Endodermal cell (in vitro differentiated cells): Measurements from ENCODE around the gene ABCA4. TPM values are rescaled to one million over a fixed set of nuclear protein-coding genes. Genes with fewer than 3 reads are reported as not detected.

Experiments
- DNase-seq: peaks from one replicate; pipeline ENCODE4 v3.0.0-alpha.2; 2017
- H3K27ac ChIP-seq: 2 replicates; pipeline ENCODE4 v1.5.1; 2013; ENCODE audit warnings: mild to moderate bottlenecking, low read depth, low read length, moderate library complexity
- H3K27me3 ChIP-seq: 2 replicates; pipeline ENCODE4 v1.6.1; 2013; ENCODE audit warnings: mild to moderate bottlenecking, low read length, moderate library complexity; ENCODE audit not compliant: insufficient read depth, control insufficient read depth, poor library complexity, severe bottlenecking
- H3K36me3 ChIP-seq: 2 replicates; pipeline ENCODE4 v1.7.0; 2013; ENCODE audit warnings: mild to moderate bottlenecking, low read length, moderate library complexity; ENCODE audit not compliant: control insufficient read depth, insufficient read depth
- H3K4me1 ChIP-seq: one replicate; pipeline ENCODE4 v1.7.0; 2013; ENCODE audit warnings: low read length; ENCODE audit not compliant: control insufficient read depth, insufficient read depth
- H3K4me3 ChIP-seq: 2 replicates; pipeline ENCODE4 v1.5.1; 2013; ENCODE audit warnings: mild to moderate bottlenecking, low read length, moderate library complexity
- H3K9ac ChIP-seq: 2 replicates; pipeline ENCODE4 v1.6.1; 2013; ENCODE audit warnings: mild to moderate bottlenecking, low read length, moderate library complexity; ENCODE audit not compliant: poor library complexity, severe bottlenecking; ENCODE audit errors: extremely low read depth
- H3K9me3 ChIP-seq: 2 replicates; pipeline ENCODE4 v1.6.1; 2013; ENCODE audit warnings: mild to moderate bottlenecking, low read length, moderate library complexity; ENCODE audit not compliant: control insufficient read depth
- H3K27ac Mint-ChIP-seq: 2 replicates; pipeline ENCODE4 v1.8.0; 2020; ENCODE audit warnings: mixed read lengths
- H3K27me3 Mint-ChIP-seq: 2 replicates; pipeline ENCODE4 v1.8.0; 2021; ENCODE audit warnings: mild to moderate bottlenecking, mixed read lengths; ENCODE audit not compliant: insufficient read depth
- H3K36me3 Mint-ChIP-seq: 2 replicates; pipeline ENCODE4 v1.8.0; 2020; ENCODE audit warnings: low read depth, mixed read lengths
- H3K4me1 Mint-ChIP-seq: 2 replicates; pipeline ENCODE4 v1.8.0; 2020; ENCODE audit warnings: mixed read lengths
- H3K4me3 Mint-ChIP-seq: 2 replicates; pipeline ENCODE4 v1.8.0; 2020; ENCODE audit warnings: mild to moderate bottlenecking, moderate library complexity, mixed read lengths
- H3K9me3 Mint-ChIP-seq: 2 replicates; pipeline ENCODE4 v1.8.0; 2020; ENCODE audit warnings: mild to moderate bottlenecking, mixed read lengths
- CTCF ChIP-seq: fragments of 200-600 bp; sonication (generic); conservative IDR thresholded peaks from 2 replicates; pipeline ENCODE4 v1.5.0; 2021; ENCODE audit warnings: antibody characterized with exemption, mild to moderate bottlenecking
- WGBS, 2 experiments: methylation state at CpG; one replicate each; pipeline versions ENCODE4 v1.1.5 to v1.1.7; 2013; ENCODE audit warnings: missing lambda C conversion rate in 2 of 2, mixed read lengths in 1 of 2; ENCODE audit not compliant: insufficient coverage in 1 of 2, insufficient read length in 1 of 2; 5-methylcytosine and 5-hydroxymethylcytosine counted together
- total RNA-seq, 2 donors: library from RNA; stranded (reverse); fragmentation: NEBNext Ultra II Directional in 1 of 2; extraction: Animal tissue kit (Norgen Biotek cat#: 25700) in 1 of 2; gene quantifications; 2 replicates in 1 of 2; 3 replicates in 1 of 2; pipeline ENCODE4 v1.2.1, GENCODE V29; 2021

ABCA4 gene
- total RNA-seq, 2 donors from 2014 or later, result 1.6 to 1.7 TPM

GRCh38 chr1:94115254-94115899 is 5.6 kb downstream of the ABCA4 start:
- Histone ChIP-seq H3K4me3 (no peak overlapping the region), H3K36me3 (no peaks in the 10 kb centered on the region), H3K27me3 (no peaks in the 10 kb centered on the region), H3K27ac (no peak overlapping the region), H3K9me3 (no peaks in the 10 kb centered on the region), H3K9ac (no peak overlapping the region), H3K4me1 (peaks cover 44% of the 10 kb centered on the region)
- 87 to 97% methylated on average over 8 to 10 of the region's 10 CpGs for WGBS, 2 experiments
- no peaks in the 10 kb centered on the region for H3K9me3 Mint-ChIP-seq
- H3K4me3 Mint-ChIP-seq, result no peak overlapping the region
- H3K36me3 Mint-ChIP-seq, result no peaks in the 10 kb centered on the region
- no peak for TF ChIP-seq CTCF
- no peaks in the 10 kb centered on the region for H3K27me3 Mint-ChIP-seq
- H3K4me1 Mint-ChIP-seq, result peaks cover 75% of the 10 kb centered on the region
- H3K27ac Mint-ChIP-seq, result peak overlapping the region; percentile 82
- peak; percentile 24 for DNase-seq

GRCh38 chr1:94113589-94114226 is 7.2 kb downstream of the ABCA4 start:
- H3K4me3 ChIP-seq, result no peak overlapping the region
- no peak overlapping the region for H3K9ac ChIP-seq
- no peaks in the 10 kb centered on the region for H3K36me3 ChIP-seq
- no peaks in the 10 kb centered on the region for H3K9me3 ChIP-seq
- Mint-ChIP-seq H3K27me3 (no peaks in the 10 kb centered on the region), H3K36me3 (no peaks in the 10 kb centered on the region), H3K4me3 (no peak overlapping the region), H3K4me1 (peaks cover 59% of the 10 kb centered on the region), H3K27ac (no peak overlapping the region), H3K9me3 (no peaks in the 10 kb centered on the region)
- H3K4me1 ChIP-seq, result peaks cover 28% of the 10 kb centered on the region
- no peak overlapping the region for H3K27ac ChIP-seq
- no peak for TF ChIP-seq CTCF
- no peaks in the 10 kb centered on the region for H3K27me3 ChIP-seq
- peak; percentile 47 for DNase-seq
- WGBS, 2 experiments, result 60 to 82% methylated on average over 2 of the region's 2 CpGs

GRCh38 chr1:94111879-94112278 is 9.1 kb downstream of the ABCA4 start:
- Mint-ChIP-seq H3K4me1 (peaks cover 42% of the 10 kb centered on the region), H3K27me3 (peaks cover 6% of the 10 kb centered on the region), H3K4me3 (no peak overlapping the region), H3K36me3 (no peaks in the 10 kb centered on the region), H3K27ac (no peak overlapping the region), H3K9me3 (no peaks in the 10 kb centered on the region)
- no peak overlapping the region for H3K9ac ChIP-seq
- WGBS, 2 experiments, result 92 to 93% methylated on average over 7 to 9 of the region's 9 CpGs
- H3K4me3 ChIP-seq, result no peak overlapping the region
- no peaks in the 10 kb centered on the region for H3K9me3 ChIP-seq
- no peak overlapping the region for H3K27ac ChIP-seq
- DNase-seq, result peak; percentile 43
- no peaks in the 10 kb centered on the region for H3K36me3 ChIP-seq
- H3K27me3 ChIP-seq, result no peaks in the 10 kb centered on the region
- peaks cover 9% of the 10 kb centered on the region for H3K4me1 ChIP-seq
- no peak for TF ChIP-seq CTCF
